Prostate gland (tissue), 2 donors: ENCODE results near the gene TMEM44.

Experiments used
- POLR2A ChIP-seq: fragments of 450-650 bp; IDR thresholded peaks from one replicate; pipeline ENCODE4 v1.6.1; 2016; ENCODE audit warnings: antibody characterized with exemption, mild to moderate bottlenecking
- TF ChIP-seq, protein P1 (sequence below), 4 experiments: fragments of 200-600 bp in 2 of 4; fragments of 450-650 bp in 2 of 4; sonication (generic) in 2 of 4; IDR thresholded peaks; 1 replicate in 3 of 4; 2 replicates in 1 of 4; pipeline ENCODE4 v1.5.1; 2016 to 2019; ENCODE audit warnings: antibody characterized with exemption in 4 of 4, mild to moderate bottlenecking in 2 of 4, moderate library complexity in 2 of 4

DNA sequence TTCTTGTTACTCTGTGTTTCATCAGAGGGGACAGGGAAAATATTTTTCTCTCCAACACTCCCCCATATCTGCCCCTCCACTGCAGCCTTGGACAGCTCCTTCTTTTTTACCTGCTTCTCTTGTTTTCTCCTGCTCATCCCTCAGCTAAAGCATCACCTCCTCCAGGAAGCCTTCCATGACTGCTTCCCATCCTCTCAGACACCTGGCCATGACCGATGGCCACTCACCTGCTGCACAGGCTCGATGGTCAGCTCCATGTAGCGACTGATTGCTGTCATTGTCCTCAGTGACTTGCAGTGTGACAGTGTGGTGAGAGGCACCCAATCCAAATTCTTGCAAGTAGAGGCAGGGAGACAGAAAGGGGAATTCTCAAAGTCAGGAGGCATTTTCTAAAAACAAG, 22.5 kb downstream of the TMEM44 start:
- TF ChIP-seq POLR2A: no peak
- TF ChIP-seq, protein P1, sequence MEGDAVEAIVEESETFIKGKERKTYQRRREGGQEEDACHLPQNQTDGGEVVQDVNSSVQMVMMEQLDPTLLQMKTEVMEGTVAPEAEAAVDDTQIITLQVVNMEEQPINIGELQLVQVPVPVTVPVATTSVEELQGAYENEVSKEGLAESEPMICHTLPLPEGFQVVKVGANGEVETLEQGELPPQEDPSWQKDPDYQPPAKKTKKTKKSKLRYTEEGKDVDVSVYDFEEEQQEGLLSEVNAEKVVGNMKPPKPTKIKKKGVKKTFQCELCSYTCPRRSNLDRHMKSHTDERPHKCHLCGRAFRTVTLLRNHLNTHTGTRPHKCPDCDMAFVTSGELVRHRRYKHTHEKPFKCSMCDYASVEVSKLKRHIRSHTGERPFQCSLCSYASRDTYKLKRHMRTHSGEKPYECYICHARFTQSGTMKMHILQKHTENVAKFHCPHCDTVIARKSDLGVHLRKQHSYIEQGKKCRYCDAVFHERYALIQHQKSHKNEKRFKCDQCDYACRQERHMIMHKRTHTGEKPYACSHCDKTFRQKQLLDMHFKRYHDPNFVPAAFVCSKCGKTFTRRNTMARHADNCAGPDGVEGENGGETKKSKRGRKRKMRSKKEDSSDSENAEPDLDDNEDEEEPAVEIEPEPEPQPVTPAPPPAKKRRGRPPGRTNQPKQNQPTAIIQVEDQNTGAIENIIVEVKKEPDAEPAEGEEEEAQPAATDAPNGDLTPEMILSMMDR (IDR thresholded peaks at IDR 0.05): no peak
